Trophoblast cell (in vitro differentiated cells and primary cell): ENCODE results near the gene BPGM.

Experiments used
- DNase-seq, 2 donors: peaks; one replicate each; pipeline ENCODE4 v3.0.0-alpha.2; 2016
- H2AFZ ChIP-seq: 2 replicates; pipeline ENCODE4 v1.6.1; 2013; ENCODE audit warnings: low read length, moderate library complexity, mild to moderate bottlenecking; ENCODE audit not compliant: insufficient read depth, poor library complexity
- H2AK5ac ChIP-seq: 2 replicates; pipeline ENCODE4 v1.6.1; 2013; ENCODE audit warnings: mild to moderate bottlenecking, low read length
- H2BK120ac ChIP-seq: 2 replicates; pipeline ENCODE4 v1.6.1; 2013; ENCODE audit warnings: low read length, mild to moderate bottlenecking, moderate library complexity; ENCODE audit not compliant: insufficient read depth, poor library complexity
- H2BK12ac ChIP-seq: 2 replicates; pipeline ENCODE4 v1.6.1; 2013; ENCODE audit warnings: mild to moderate bottlenecking, low read length, moderate library complexity
- H2BK5ac ChIP-seq: 2 replicates; pipeline ENCODE4 v1.6.1; 2013; ENCODE audit warnings: low read length, low read depth, moderate library complexity, mild to moderate bottlenecking; ENCODE audit not compliant: poor library complexity
- H3K14ac ChIP-seq: 2 replicates; pipeline ENCODE4 v1.6.1; 2013; ENCODE audit warnings: mild to moderate bottlenecking, low read length
- H3K18ac ChIP-seq: 2 replicates; pipeline ENCODE4 v1.6.1; 2013; ENCODE audit warnings: mild to moderate bottlenecking, low read length
- H3K23ac ChIP-seq: 2 replicates; pipeline ENCODE4 v1.6.1; 2013; ENCODE audit warnings: low read length
- H3K27ac ChIP-seq: 2 replicates; pipeline ENCODE4 v1.5.1; 2013; ENCODE audit warnings: low read depth, mild to moderate bottlenecking, inconsistent platforms, low read length, moderate library complexity
- H3K27me3 ChIP-seq: 2 replicates; pipeline ENCODE4 v1.6.1; 2013; ENCODE audit warnings: inconsistent platforms, mild to moderate bottlenecking, low read length, moderate library complexity; ENCODE audit not compliant: insufficient read depth
- H3K36me3 ChIP-seq, 2 experiments: 1 replicate in 1 of 2; 2 replicates in 1 of 2; pipeline ENCODE4 v1.6.1; 2013; ENCODE audit warnings: low read length in 2 of 2, mild to moderate bottlenecking in 2 of 2, moderate library complexity in 1 of 2; ENCODE audit not compliant: insufficient read depth in 2 of 2, control insufficient read depth in 1 of 2
- H3K4ac ChIP-seq: 2 replicates; pipeline ENCODE4 v1.6.1; 2013; ENCODE audit warnings: low read depth, mild to moderate bottlenecking, low read length, moderate library complexity
- H3K4me1 ChIP-seq, 2 experiments: 1 replicate in 1 of 2; 2 replicates in 1 of 2; pipeline ENCODE4 v1.6.1; 2013; ENCODE audit warnings: low read length in 2 of 2, mild to moderate bottlenecking in 2 of 2, moderate library complexity in 1 of 2; ENCODE audit not compliant: insufficient read depth in 2 of 2, control insufficient read depth in 1 of 2
- H3K4me2 ChIP-seq: 2 replicates; pipeline ENCODE4 v1.6.1; 2013; ENCODE audit warnings: inconsistent platforms, mild to moderate bottlenecking, low read length, moderate library complexity
- H3K4me3 ChIP-seq: 2 replicates; pipeline ENCODE4 v1.5.1; 2013; ENCODE audit warnings: mild to moderate bottlenecking, low read depth, low read length, inconsistent platforms
- H3K79me1 ChIP-seq: one replicate; pipeline ENCODE4 v1.6.1; 2013; ENCODE audit warnings: low read length
- H3K79me2 ChIP-seq: 2 replicates; pipeline ENCODE4 v1.6.1; 2013; ENCODE audit warnings: low read length, mild to moderate bottlenecking; ENCODE audit not compliant: control insufficient read depth, insufficient read depth, poor library complexity
- H3K9ac ChIP-seq: 2 replicates; pipeline ENCODE4 v1.6.1; 2013; ENCODE audit warnings: mild to moderate bottlenecking, low read length
- H3K9me3 ChIP-seq: 2 replicates; pipeline ENCODE4 v1.6.1; 2013; ENCODE audit warnings: low read depth, mild to moderate bottlenecking, control low read depth, inconsistent platforms, low read length; ENCODE audit not compliant: insufficient read depth
- H4K12ac ChIP-seq: 2 replicates; pipeline ENCODE4 v1.6.1; 2013; ENCODE audit warnings: low read depth, mild to moderate bottlenecking, low read length, moderate library complexity
- H4K8ac ChIP-seq: 2 replicates; pipeline ENCODE4 v1.6.1; 2013; ENCODE audit warnings: low read depth, mild to moderate bottlenecking, low read length, moderate library complexity
- H4K91ac ChIP-seq: one replicate; pipeline ENCODE4 v1.6.1; 2013; ENCODE audit warnings: low read depth, mild to moderate bottlenecking, low read length, moderate library complexity
- WGBS: extraction: QIAGEN DNeasy Blood & Tissue Kit; methylation state at CpG from one replicate; pipeline ENCODE4 v1.1.7; 2013; ENCODE audit warnings: missing lambda C conversion rate; ENCODE audit not compliant: insufficient read length, insufficient coverage; ENCODE audit errors: extremely low coverage; 5-methylcytosine and 5-hydroxymethylcytosine counted together

BPGM gene

GRCh38 chr7:134623193-134623592 lies 23.5 kb upstream of the BPGM start:
- Histone ChIP-seq H2AFZ (no peak overlapping the region), H3K18ac (no peak overlapping the region), H2AK5ac (no peak overlapping the region), H3K9ac (no peak overlapping the region), H3K27me3 (no peaks in the 10 kb centered on the region), H3K4me2 (no peak overlapping the region), H4K91ac (no peak overlapping the region), H2BK12ac (no peak overlapping the region), H3K4ac (no peak overlapping the region), H4K12ac (no peak overlapping the region), H3K23ac (no peak overlapping the region), H3K79me2 (no peaks in the 10 kb centered on the region), H2BK120ac (no peak overlapping the region), H3K14ac (no peak overlapping the region), H4K8ac (no peak overlapping the region), H3K79me1 (no peaks in the 10 kb centered on the region), H2BK5ac (no peak overlapping the region), H3K36me3 (no peaks in the 10 kb centered on the region), H3K9me3 (no peaks in the 10 kb centered on the region), H3K27ac (no peak overlapping the region), H3K4me3 (no peak overlapping the region), H3K4me1 (no peaks in the 10 kb centered on the region)
- no CpG with 5 or more reads among the region's 2 CpGs for WGBS
- DNase-seq: no peak

GRCh38 chr7:134625550-134625949 lies 21.1 kb upstream of the BPGM start:
- WGBS: no CpG with 5 or more reads among the region's 3 CpGs
- Histone ChIP-seq H3K9ac (no peak overlapping the region), H3K79me1 (no peaks in the 10 kb centered on the region), H3K9me3 (no peaks in the 10 kb centered on the region), H3K4me2 (no peak overlapping the region), H3K27me3 (no peaks in the 10 kb centered on the region), H3K23ac (no peak overlapping the region), H3K4ac (no peak overlapping the region), H3K18ac (no peak overlapping the region), H2BK5ac (no peak overlapping the region), H3K14ac (no peak overlapping the region), H2AK5ac (no peak overlapping the region), H3K79me2 (no peaks in the 10 kb centered on the region), H2AFZ (no peak overlapping the region), H4K8ac (no peak overlapping the region), H2BK120ac (no peak overlapping the region), H2BK12ac (no peak overlapping the region), H3K4me3 (no peak overlapping the region), H3K36me3 (no peaks in the 10 kb centered on the region), H4K91ac (no peak overlapping the region), H4K12ac (no peak overlapping the region), H3K4me1 (no peaks in the 10 kb centered on the region), H3K27ac (no peak overlapping the region)
- no peak for DNase-seq

- H3K23ac ChIP-seq: no peak overlapping the region
- H3K27ac ChIP-seq: no peak overlapping the region
- H4K8ac ChIP-seq: no peak overlapping the region
- H3K36me3 ChIP-seq: no peaks in the 10 kb centered on the region
- H3K14ac ChIP-seq: no peak overlapping the region
- H3K9ac ChIP-seq: no peak overlapping the region
- H4K91ac ChIP-seq: no peak overlapping the region
- H4K12ac ChIP-seq: no peak overlapping the region
- no peaks in the 10 kb centered on the region for H3K27me3 ChIP-seq
- H2AK5ac ChIP-seq: no peak overlapping the region
- no peak overlapping the region for H2BK5ac ChIP-seq
- no peak overlapping the region for H3K4me2 ChIP-seq
- no peaks in the 10 kb centered on the region for H3K79me1 ChIP-seq
- H3K18ac ChIP-seq: no peak overlapping the region
- no peaks in the 10 kb centered on the region for H3K9me3 ChIP-seq
- H2BK12ac ChIP-seq: no peak overlapping the region
- H3K4me1 ChIP-seq: no peaks in the 10 kb centered on the region
- H3K4ac ChIP-seq: no peak overlapping the region
- no peak overlapping the region for H2AFZ ChIP-seq
- no peak for DNase-seq
- H2BK120ac ChIP-seq: no peak overlapping the region
- no CpG with 5 or more reads among the region's 2 CpGs for WGBS
- H3K4me3 ChIP-seq: no peak overlapping the region
- no peaks in the 10 kb centered on the region for H3K79me2 ChIP-seq
These were observed 19.4 kb upstream of the BPGM start for GRCh38 chr7:134627109-134627774.

- Histone ChIP-seq H2AFZ (no peak overlapping the region), H2BK12ac (no peak overlapping the region), H4K91ac (no peak overlapping the region), H3K27me3 (no peaks in the 10 kb centered on the region), H4K12ac (no peak overlapping the region), H3K4me3 (no peak overlapping the region), H3K18ac (no peak overlapping the region), H2BK120ac (no peak overlapping the region), H2AK5ac (no peak overlapping the region), H3K23ac (no peak overlapping the region), H3K79me2 (no peaks in the 10 kb centered on the region), H3K9ac (no peak overlapping the region), H3K4me2 (no peak overlapping the region), H3K4ac (no peak overlapping the region), H3K14ac (no peak overlapping the region), H3K79me1 (no peaks in the 10 kb centered on the region), H3K4me1 (no peaks in the 10 kb centered on the region), H3K9me3 (no peaks in the 10 kb centered on the region), H3K27ac (no peak overlapping the region), H4K8ac (no peak overlapping the region), H3K36me3 (no peaks in the 10 kb centered on the region), H2BK5ac (no peak overlapping the region)
- DNase-seq: no peak
- WGBS: no CpG with 5 or more reads among the region's 1 CpG
These were observed 18.9 kb upstream of the BPGM start for GRCh38 chr7:134627775-134628153.
